ENCODE results near the gene PBXIP1. TPM values are rescaled to one million over a fixed set of nuclear protein-coding genes. Genes with fewer than 3 reads are reported as not detected.

PBXIP1 gene
- total and polyA plus RNA-seq, 10 of the 15 experiments (the other 5 are each of a cell fraction or from before 2014, with no cell fraction given) = 0.63 to 25.6 (median 15.4) TPM

DNA sequence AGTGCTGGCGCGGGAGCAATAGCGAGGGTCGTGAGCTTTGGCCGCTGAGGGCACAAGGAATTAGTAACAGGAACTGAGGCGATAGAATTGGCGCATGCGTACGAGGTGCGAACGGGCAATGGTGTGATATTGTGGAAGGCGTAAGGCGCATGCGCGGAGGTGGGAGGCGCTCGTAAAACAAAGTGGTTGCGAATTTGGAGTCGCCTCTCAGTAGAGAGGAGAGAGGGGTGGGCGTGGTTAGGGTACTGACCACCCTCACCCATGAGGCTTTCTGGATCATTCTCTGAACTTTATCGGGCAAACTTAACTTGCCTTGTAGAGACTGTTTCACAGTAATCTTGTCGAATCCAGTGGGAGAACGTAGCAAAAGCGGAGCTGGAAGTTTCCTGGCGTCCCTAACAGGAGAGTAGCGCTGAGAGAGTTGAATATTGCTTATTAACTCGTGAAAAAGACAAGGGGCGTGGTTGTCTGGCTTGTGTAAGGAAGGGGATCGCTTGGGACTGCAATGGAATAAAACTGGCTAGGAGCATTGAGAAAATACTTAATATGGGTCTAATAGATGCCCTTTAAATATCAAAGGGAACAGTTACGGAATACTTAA lies 19.0 kb upstream of the PBXIP1 start (continued):
- TF ChIP-seq PRDM15 (CRISPR knock-in tag; IDR thresholded peaks at IDR 0.05) = no peak
- TF ChIP-seq DPF2 (IDR thresholded peaks at IDR 0.05) = peak; percentile 45; the same call in 1 of the 2 replicates
- TF ChIP-seq ZBTB40 (IDR thresholded peaks at IDR 0.05; ENCODE audit: borderline replicate concordance) = no peak
- TF ChIP-seq, protein P1, sequence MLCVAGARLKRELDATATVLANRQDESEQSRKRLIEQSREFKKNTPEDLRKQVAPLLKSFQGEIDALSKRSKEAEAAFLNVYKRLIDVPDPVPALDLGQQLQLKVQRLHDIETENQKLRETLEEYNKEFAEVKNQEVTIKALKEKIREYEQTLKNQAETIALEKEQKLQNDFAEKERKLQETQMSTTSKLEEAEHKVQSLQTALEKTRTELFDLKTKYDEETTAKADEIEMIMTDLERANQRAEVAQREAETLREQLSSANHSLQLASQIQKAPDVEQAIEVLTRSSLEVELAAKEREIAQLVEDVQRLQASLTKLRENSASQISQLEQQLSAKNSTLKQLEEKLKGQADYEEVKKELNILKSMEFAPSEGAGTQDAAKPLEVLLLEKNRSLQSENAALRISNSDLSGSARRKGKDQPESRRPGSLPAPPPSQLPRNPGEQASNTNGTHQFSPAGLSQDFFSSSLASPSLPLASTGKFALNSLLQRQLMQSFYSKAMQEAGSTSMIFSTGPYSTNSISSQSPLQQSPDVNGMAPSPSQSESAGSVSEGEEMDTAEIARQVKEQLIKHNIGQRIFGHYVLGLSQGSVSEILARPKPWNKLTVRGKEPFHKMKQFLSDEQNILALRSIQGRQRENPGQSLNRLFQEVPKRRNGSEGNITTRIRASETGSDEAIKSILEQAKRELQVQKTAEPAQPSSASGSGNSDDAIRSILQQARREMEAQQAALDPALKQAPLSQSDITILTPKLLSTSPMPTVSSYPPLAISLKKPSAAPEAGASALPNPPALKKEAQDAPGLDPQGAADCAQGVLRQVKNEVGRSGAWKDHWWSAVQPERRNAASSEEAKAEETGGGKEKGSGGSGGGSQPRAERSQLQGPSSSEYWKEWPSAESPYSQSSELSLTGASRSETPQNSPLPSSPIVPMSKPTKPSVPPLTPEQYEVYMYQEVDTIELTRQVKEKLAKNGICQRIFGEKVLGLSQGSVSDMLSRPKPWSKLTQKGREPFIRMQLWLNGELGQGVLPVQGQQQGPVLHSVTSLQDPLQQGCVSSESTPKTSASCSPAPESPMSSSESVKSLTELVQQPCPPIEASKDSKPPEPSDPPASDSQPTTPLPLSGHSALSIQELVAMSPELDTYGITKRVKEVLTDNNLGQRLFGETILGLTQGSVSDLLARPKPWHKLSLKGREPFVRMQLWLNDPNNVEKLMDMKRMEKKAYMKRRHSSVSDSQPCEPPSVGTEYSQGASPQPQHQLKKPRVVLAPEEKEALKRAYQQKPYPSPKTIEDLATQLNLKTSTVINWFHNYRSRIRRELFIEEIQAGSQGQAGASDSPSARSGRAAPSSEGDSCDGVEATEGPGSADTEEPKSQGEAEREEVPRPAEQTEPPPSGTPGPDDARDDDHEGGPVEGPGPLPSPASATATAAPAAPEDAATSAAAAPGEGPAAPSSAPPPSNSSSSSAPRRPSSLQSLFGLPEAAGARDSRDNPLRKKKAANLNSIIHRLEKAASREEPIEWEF (IDR thresholded peaks at IDR 0.05; ENCODE audit: insufficient replicate concordance, low read depth, low read length) = no peak
- peak; percentile 92 for TF ChIP-seq IKZF1 (conservative IDR thresholded peaks at IDR 0.05)
- TF ChIP-seq POLR2A (IDR thresholded peaks at IDR 0.05; ENCODE audit: low read depth, low read length) = peak; percentile 58; the same call in 1 of the 2 replicates
- TF ChIP-seq CHD1 (IDR thresholded peaks at IDR 0.05; ENCODE audit: low read depth, low read length) = 0 out of 2 replicates have a peak, but pooled peaks have one; percentile 37
- peak; percentile 72 for TF ChIP-seq HSF1 (IDR thresholded peaks at IDR 0.05; ENCODE audit: low read depth, low read length)
- TF ChIP-seq HCFC1 (IDR thresholded peaks at IDR 0.05; ENCODE audit: low read length) = 0 out of 2 replicates have a peak, but pooled peaks have one; percentile 10
- peak; percentile 87; the same call in 1 of the 2 replicates for TF ChIP-seq SMARCA5 (IDR thresholded peaks at IDR 0.05)
- no peak for TF ChIP-seq SUZ12 (IDR thresholded peaks at IDR 0.05; ENCODE audit: unreplicated experiment)
- TF ChIP-seq NFIC (IDR thresholded peaks at IDR 0.05; ENCODE audit: low read depth, low read length) = peak; percentile 40; the same call in 1 of the 2 replicates
- TF ChIP-seq, protein P2, sequence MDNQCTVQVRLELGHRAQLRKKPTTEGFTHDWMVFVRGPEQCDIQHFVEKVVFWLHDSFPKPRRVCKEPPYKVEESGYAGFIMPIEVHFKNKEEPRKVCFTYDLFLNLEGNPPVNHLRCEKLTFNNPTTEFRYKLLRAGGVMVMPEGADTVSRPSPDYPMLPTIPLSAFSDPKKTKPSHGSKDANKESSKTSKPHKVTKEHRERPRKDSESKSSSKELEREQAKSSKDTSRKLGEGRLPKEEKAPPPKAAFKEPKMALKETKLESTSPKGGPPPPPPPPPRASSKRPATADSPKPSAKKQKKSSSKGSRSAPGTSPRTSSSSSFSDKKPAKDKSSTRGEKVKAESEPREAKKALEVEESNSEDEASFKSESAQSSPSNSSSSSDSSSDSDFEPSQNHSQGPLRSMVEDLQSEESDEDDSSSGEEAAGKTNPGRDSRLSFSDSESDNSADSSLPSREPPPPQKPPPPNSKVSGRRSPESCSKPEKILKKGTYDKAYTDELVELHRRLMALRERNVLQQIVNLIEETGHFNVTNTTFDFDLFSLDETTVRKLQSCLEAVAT (IDR thresholded peaks at IDR 0.05) = no peak
